ENCODE data around the gene ATXN10. TPM values are rescaled to one million over a fixed set of nuclear protein-coding genes. Genes with fewer than 3 reads are reported as not detected.

Gene ATXN10
- total RNA-seq, 2 experiments from 2014 or later = 43.8 to 48.0 TPM

DNA sequence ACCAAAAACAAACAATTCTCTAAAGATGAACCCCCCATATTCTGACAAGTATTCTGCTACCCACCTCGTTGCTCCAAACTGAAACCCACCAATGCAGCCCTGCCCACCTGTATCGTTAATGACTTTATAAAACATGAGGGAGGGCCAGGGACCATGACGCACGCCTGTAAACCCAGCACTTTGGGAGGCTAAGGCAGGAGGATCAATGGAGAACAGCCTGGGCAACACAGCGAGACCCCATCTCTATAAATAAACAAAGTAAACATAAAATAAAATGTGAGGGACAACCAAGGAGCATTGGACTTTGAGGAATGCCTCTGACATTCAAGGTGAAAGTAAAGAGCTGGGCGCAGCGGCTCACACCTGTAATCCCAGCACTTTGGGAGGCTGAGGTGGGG lies 39.8 kb upstream of the ATXN10 start:
- TF ChIP-seq, protein P1, sequence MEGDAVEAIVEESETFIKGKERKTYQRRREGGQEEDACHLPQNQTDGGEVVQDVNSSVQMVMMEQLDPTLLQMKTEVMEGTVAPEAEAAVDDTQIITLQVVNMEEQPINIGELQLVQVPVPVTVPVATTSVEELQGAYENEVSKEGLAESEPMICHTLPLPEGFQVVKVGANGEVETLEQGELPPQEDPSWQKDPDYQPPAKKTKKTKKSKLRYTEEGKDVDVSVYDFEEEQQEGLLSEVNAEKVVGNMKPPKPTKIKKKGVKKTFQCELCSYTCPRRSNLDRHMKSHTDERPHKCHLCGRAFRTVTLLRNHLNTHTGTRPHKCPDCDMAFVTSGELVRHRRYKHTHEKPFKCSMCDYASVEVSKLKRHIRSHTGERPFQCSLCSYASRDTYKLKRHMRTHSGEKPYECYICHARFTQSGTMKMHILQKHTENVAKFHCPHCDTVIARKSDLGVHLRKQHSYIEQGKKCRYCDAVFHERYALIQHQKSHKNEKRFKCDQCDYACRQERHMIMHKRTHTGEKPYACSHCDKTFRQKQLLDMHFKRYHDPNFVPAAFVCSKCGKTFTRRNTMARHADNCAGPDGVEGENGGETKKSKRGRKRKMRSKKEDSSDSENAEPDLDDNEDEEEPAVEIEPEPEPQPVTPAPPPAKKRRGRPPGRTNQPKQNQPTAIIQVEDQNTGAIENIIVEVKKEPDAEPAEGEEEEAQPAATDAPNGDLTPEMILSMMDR (IDR thresholded peaks at IDR 0.05) = no peak
- ChIA-PET CTCF (no interaction called here), POLR2A (no interaction called here)
- H3K4me3 Mint-ChIP-seq = no peak overlapping the region
- H3K9me3 Mint-ChIP-seq = no peaks in the 10 kb centered on the region
- DNase-seq (no peak), ATAC-seq (ENCODE audit: poor library complexity) (no peak)
- intact Hi-C loops (cut with DNase I, micrococcal nuclease) = no loop called here
- no peaks in the 10 kb centered on the region for H3K9me3 ChIP-seq (ENCODE audit: control insufficient read depth in 1 of 2, insufficient read depth in 1 of 2, low read length in 2 of 2)
- peaks cover 10 to 18% of the 10 kb centered on the region in 2 experiments for H3K27me3 ChIP-seq (ENCODE audit: control insufficient read depth in 1 of 2, insufficient read depth in 2 of 2, low read length in 2 of 2)
- H3K27me3 Mint-ChIP-seq = peaks cover 77% of the 10 kb centered on the region
- H3K27ac Mint-ChIP-seq = no peak overlapping the region
- no peak overlapping the region for H3K4me3 ChIP-seq (ENCODE audit: low read length)
- H3K4me1 Mint-ChIP-seq (ENCODE audit: low read depth) = no peaks in the 10 kb centered on the region
- no peaks in the 10 kb centered on the region for H3K4me1 ChIP-seq (ENCODE audit: insufficient read depth, low read length)
- no peaks in the 10 kb centered on the region for H3K36me3 Mint-ChIP-seq (ENCODE audit: low read depth)
- H3K27ac ChIP-seq (ENCODE audit: low read depth in 1 of 2, low read length in 2 of 2) = no peak overlapping the region
- H3K36me3 ChIP-seq (ENCODE audit: insufficient read depth, low read length) = no peaks in the 10 kb centered on the region

- H3K4me1 Mint-ChIP-seq (ENCODE audit: low read depth) = no peaks in the 10 kb centered on the region
- H3K27ac ChIP-seq (ENCODE audit: low read depth in 1 of 2, low read length in 2 of 2) = no peak overlapping the region
- no peaks in the 10 kb centered on the region for H3K9me3 ChIP-seq (ENCODE audit: control insufficient read depth in 1 of 2, insufficient read depth in 1 of 2, low read length in 2 of 2)
- no peaks in the 10 kb centered on the region for H3K36me3 Mint-ChIP-seq (ENCODE audit: low read depth)
- H3K27me3 ChIP-seq (ENCODE audit: control insufficient read depth in 1 of 2, insufficient read depth in 2 of 2, low read length in 2 of 2) = peaks cover 10 to 18% of the 10 kb centered on the region in 2 experiments
- DNase-seq = no peak
- H3K4me3 Mint-ChIP-seq = no peak overlapping the region
- ATAC-seq (ENCODE audit: poor library complexity) = no peak
- peaks cover 83% of the 10 kb centered on the region for H3K27me3 Mint-ChIP-seq
- no peak overlapping the region for H3K4me3 ChIP-seq (ENCODE audit: low read length)
- H3K27ac Mint-ChIP-seq = no peak overlapping the region
- no peaks in the 10 kb centered on the region for H3K36me3 ChIP-seq (ENCODE audit: insufficient read depth, low read length)
- H3K4me1 ChIP-seq (ENCODE audit: insufficient read depth, low read length) = no peaks in the 10 kb centered on the region
- POLR2A ChIA-PET = no interaction called here
- CTCF ChIA-PET = no interaction called here
- TF ChIP-seq, protein P1 (IDR thresholded peaks at IDR 0.05) = no peak
- intact Hi-C loops (cut with DNase I, micrococcal nuclease) = no loop called here
- H3K9me3 Mint-ChIP-seq = no peaks in the 10 kb centered on the region
These were observed 38.7 kb upstream of the ATXN10 start for GRCh38 chr22:45632791-45633515.

DNA sequence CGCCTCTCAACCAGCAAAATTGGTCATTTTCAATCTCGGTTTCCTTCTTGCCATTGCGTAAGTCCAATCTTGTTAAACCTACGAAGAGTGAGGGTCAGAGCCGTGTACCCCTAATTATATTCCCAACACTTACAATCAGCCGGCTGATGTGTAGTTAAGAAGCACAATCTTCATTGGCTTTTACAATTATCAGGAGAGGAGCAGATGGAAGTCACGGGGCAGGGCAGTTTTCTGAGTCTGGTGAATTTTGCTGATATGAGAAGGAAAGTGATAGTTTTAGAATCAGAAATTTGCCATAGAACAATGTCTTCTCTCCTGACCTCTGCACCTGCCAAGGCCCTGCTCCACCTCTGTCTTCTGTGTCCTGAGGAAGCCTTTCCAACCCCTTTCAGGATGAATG lies 35.0 kb upstream of the ATXN10 start:
- intact Hi-C loops (cut with DNase I, micrococcal nuclease) = no loop called here
- Mint-ChIP-seq H3K4me1 (ENCODE audit: low read depth) (no peaks in the 10 kb centered on the region), H3K4me3 (no peak overlapping the region), H3K36me3 (ENCODE audit: low read depth) (no peaks in the 10 kb centered on the region), H3K27ac (no peak overlapping the region), H3K9me3 (no peaks in the 10 kb centered on the region), H3K27me3 (peaks cover 87% of the 10 kb centered on the region)
- H3K36me3 ChIP-seq (ENCODE audit: insufficient read depth, low read length) = no peaks in the 10 kb centered on the region
- H3K27ac ChIP-seq (ENCODE audit: low read depth in 1 of 2, low read length in 2 of 2) = no peak overlapping the region
- ChIA-PET POLR2A (no interaction called here), CTCF (no interaction called here)
- ATAC-seq (ENCODE audit: poor library complexity) = no peak
- H3K4me1 ChIP-seq (ENCODE audit: insufficient read depth, low read length) = peaks cover 17% of the 10 kb centered on the region
- no peak for DNase-seq
- no peak overlapping the region for H3K4me3 ChIP-seq (ENCODE audit: low read length)
- TF ChIP-seq, protein P1 (IDR thresholded peaks at IDR 0.05) = no peak
- H3K27me3 ChIP-seq (ENCODE audit: control insufficient read depth in 1 of 2, insufficient read depth in 2 of 2, low read length in 2 of 2) = peaks cover 17 to 40% of the 10 kb centered on the region in 2 experiments
- H3K9me3 ChIP-seq (ENCODE audit: control insufficient read depth in 1 of 2, insufficient read depth in 1 of 2, low read length in 2 of 2) = peaks cover 0 to 8% of the 10 kb centered on the region in 2 experiments
